Common myeloid progenitor, CD34-positive (primary cell): Measurements from ENCODE around the gene SIX3.

ENCODE experiments used
- CTCF ChIA-PET: fragments of 350-600 bp; sonication (Branson Sonifier 250); formaldehyde crosslinking; loops from one replicate; lab custom pipeline; 2021; ENCODE audit warnings: antibody characterized with exemption; lab: Charles Lee
- POLR2A ChIA-PET: fragments of 350-600 bp; sonication (Branson Sonifier 250); formaldehyde crosslinking; loops from one replicate; lab custom pipeline; 2021; ENCODE audit warnings: antibody characterized with exemption; lab: Charles Lee
- DNase-seq, 3 donors: peaks; one replicate each; pipeline versions ENCODE4 v3.0.0 to v3.0.0-alpha.2; 2013
- H3K27ac ChIP-seq, 2 experiments: 1 replicate in 1 of 2; 2 replicates in 1 of 2; pipeline ENCODE4 v1.7.0; 2013; ENCODE audit warnings: inconsistent platforms in 2 of 2, low read length in 2 of 2, mild to moderate bottlenecking in 2 of 2, low read depth in 1 of 2, moderate library complexity in 1 of 2; ENCODE audit not compliant: severe bottlenecking in 2 of 2, insufficient read depth in 1 of 2, poor library complexity in 1 of 2
- H3K27me3 ChIP-seq, 5 experiments: replicated peaks in 2 of 5; 1 replicate in 3 of 5; 2 replicates in 2 of 5; pipeline versions ENCODE4 v1.6.1 to v1.7.0; 2013; ENCODE audit warnings: low read length in 4 of 5, mild to moderate bottlenecking in 2 of 5, moderate library complexity in 2 of 5, inconsistent platforms in 1 of 5; ENCODE audit not compliant: insufficient read depth in 5 of 5, control insufficient read depth in 4 of 5
- H3K36me3 ChIP-seq, 4 experiments: 1 replicate in 2 of 4; 2 replicates in 2 of 4; pipeline versions ENCODE4 v1.6.1 to v1.7.0; 2013; ENCODE audit warnings: low read length in 3 of 4, control low read depth in 1 of 4, mild to moderate bottlenecking in 1 of 4; ENCODE audit not compliant: control insufficient read depth in 4 of 4, insufficient read depth in 4 of 4
- H3K4me1 ChIP-seq, 4 experiments: 1 replicate in 3 of 4; 2 replicates in 1 of 4; pipeline versions ENCODE4 v1.6.1 to v1.7.1; 2013; ENCODE audit warnings: low read length in 3 of 4, mild to moderate bottlenecking in 3 of 4, control low read depth in 1 of 4, inconsistent platforms in 1 of 4, moderate library complexity in 1 of 4; ENCODE audit not compliant: control insufficient read depth in 4 of 4, insufficient read depth in 4 of 4; ENCODE audit errors: control extremely low read depth in 1 of 4
- H3K4me3 ChIP-seq, 7 experiments: 1 replicate in 4 of 7; 2 replicates in 3 of 7; pipeline versions ENCODE4 v1.5.1 to v1.7.0; 2013; ENCODE audit warnings: mild to moderate bottlenecking in 7 of 7, low read length in 6 of 7, moderate library complexity in 6 of 7, inconsistent platforms in 2 of 7, low read depth in 2 of 7, control low read depth in 1 of 7; ENCODE audit not compliant: insufficient read depth in 4 of 7, control insufficient read depth in 1 of 7; ENCODE audit errors: extremely low read depth in 1 of 7
- H3K9me3 ChIP-seq, 5 experiments: 1 replicate in 4 of 5; 2 replicates in 1 of 5; pipeline versions ENCODE4 v1.6.1 to v1.7.1; 2013; ENCODE audit warnings: low read length in 4 of 5, mild to moderate bottlenecking in 2 of 5, inconsistent platforms in 1 of 5, low read depth in 1 of 5, moderate library complexity in 1 of 5; ENCODE audit not compliant: control insufficient read depth in 4 of 5, insufficient read depth in 2 of 5; ENCODE audit errors: control extremely low read depth in 1 of 5
- WGBS: methylation state at CpG from one replicate; pipeline ENCODE4 v1.1.5; 2013; ENCODE audit not compliant: insufficient coverage; 5-methylcytosine and 5-hydroxymethylcytosine counted together

SIX3 gene

GRCh38 chr2:44956843-44957242 lies 15.3 kb downstream of the SIX3 start:
- Histone ChIP-seq H3K36me3 (no peaks in the 10 kb centered on the region), H3K27me3 (peaks cover 6 to 79% (median 41%) of the 10 kb centered on the region in 5 experiments), H3K9me3 (no peaks in the 10 kb centered on the region), H3K4me1 (peaks cover 0 to 34% (median 24%) of the 10 kb centered on the region in 4 experiments), H3K27ac (no peak overlapping the region), H3K4me3 (no peak overlapping the region)
- DNase-seq = no peak
- ChIA-PET CTCF (interaction anchor here (0.6 to 3.8 kb wide), 11 partner anchors 8 to 611 kb away, joined by 3 to 17 read pairs (median 7); no protein-coding TSS in a partner anchor), POLR2A (no interaction called here)
- 100% methylated on average over 1 of the region's 1 CpG for WGBS

DNA sequence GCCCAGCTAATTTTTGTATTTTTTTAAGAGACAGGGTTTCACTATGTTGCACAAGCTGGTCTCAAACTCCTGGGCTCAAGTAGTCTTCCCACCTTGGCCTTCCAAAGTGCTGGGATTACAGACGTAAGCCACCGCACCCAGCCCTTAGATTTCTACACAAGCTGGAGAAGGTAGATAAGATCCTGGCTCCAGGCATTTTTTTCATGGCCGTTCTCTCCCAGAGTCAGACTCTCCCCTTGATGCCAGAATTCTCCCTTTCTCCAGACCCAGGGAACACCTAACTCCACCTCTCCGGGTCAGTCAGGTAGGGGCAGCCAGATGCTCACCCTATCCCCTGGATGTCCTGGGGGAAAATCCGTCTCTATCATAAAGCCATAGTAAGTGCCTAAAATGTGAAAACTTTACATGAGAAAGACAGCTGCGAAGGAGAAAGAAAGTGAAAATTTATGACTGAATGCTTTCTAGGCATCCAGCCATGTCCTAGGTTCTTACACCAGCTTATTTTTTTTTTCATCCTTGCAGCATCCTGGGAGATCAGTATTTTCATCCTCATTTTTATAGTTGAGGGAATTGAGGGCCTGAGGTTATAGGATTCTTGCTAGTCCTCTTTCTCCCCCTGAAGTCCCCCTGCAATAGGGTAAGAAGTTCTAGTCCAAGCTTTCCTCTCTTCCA lies 16.3 kb downstream of the SIX3 start:
- Histone ChIP-seq H3K4me3 (no peak overlapping the region), H3K36me3 (no peaks in the 10 kb centered on the region), H3K9me3 (no peaks in the 10 kb centered on the region), H3K27ac (no peak overlapping the region), H3K4me1 (peaks cover 0 to 25% (median 16%) of the 10 kb centered on the region in 4 experiments), H3K27me3 (peaks cover 6 to 77% (median 40%) of the 10 kb centered on the region in 5 experiments)
- ChIA-PET POLR2A (interaction anchor here (0.6 kb wide), 1 partner anchor 1368 kb away, joined by 3 read pairs; no protein-coding TSS in a partner anchor), CTCF (interaction anchor here (0.9 to 3.8 kb wide), 9 partner anchors 13 to 622 kb away, joined by 3 to 17 read pairs (median 5); no protein-coding TSS in a partner anchor)
- 79% methylated on average over 5 of the region's 6 CpGs for WGBS
- DNase-seq = no peak

DNA sequence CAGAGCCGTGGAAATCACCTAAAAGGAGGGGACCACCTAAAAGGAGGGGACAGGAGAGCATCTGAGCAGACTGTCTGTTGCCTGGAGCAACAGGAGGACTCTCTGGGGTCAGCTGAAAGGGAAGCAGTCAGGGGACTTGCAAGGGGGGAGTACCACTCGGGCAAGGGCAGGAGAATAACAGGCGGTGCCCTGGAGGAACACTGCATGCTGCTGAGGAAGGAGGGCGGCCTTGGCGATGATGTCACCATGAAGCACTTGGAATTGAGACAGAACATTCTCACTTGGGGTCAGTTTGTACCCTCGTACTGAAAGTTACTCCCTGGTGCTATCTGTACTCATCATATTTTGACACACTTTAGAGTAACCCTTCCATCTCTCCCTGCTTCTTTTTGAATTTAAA lies 18.4 kb downstream of the SIX3 start:
- ChIA-PET POLR2A (no interaction called here), CTCF (no interaction called here)
- H3K27ac ChIP-seq = no peak overlapping the region
- DNase-seq = no peak
- no peaks in the 10 kb centered on the region for H3K36me3 ChIP-seq
- WGBS = 92% methylated on average over 6 of the region's 6 CpGs
- peaks cover 2 to 72% (median 26%) of the 10 kb centered on the region in 5 experiments for H3K27me3 ChIP-seq
- H3K9me3 ChIP-seq = no peaks in the 10 kb centered on the region
- peaks cover 0 to 13% (median 10%) of the 10 kb centered on the region in 4 experiments for H3K4me1 ChIP-seq
- no peak overlapping the region for H3K4me3 ChIP-seq

GRCh38 chr2:44960871-44961270 lies 19.4 kb downstream of the SIX3 start:
- WGBS = 100% methylated on average over 4 of the region's 5 CpGs
- peaks cover 0 to 3% (median under 1%) of the 10 kb centered on the region in 4 experiments for H3K4me1 ChIP-seq
- CTCF ChIA-PET = interaction anchor here (1.4 kb wide), 1 partner anchor 618 kb away, joined by 3 read pairs; no protein-coding TSS in a partner anchor
- DNase-seq = no peak
- no peak overlapping the region for H3K27ac ChIP-seq
- no peak overlapping the region for H3K4me3 ChIP-seq
- no peaks in the 10 kb centered on the region for H3K36me3 ChIP-seq
- H3K27me3 ChIP-seq = peaks cover 2 to 65% (median 24%) of the 10 kb centered on the region in 5 experiments
- H3K9me3 ChIP-seq = no peaks in the 10 kb centered on the region
- POLR2A ChIA-PET = no interaction called here

- WGBS = 100% methylated on average over 3 of the region's 5 CpGs
- no peak for DNase-seq
- H3K4me3 ChIP-seq = no peak overlapping the region
- ChIA-PET POLR2A (no interaction called here), CTCF (interaction anchor here (1.4 to 1.5 kb wide), 2 partner anchors 52 to 617 kb away, joined by 3 read pairs; no protein-coding TSS in a partner anchor)
- H3K36me3 ChIP-seq = no peaks in the 10 kb centered on the region
- no peak overlapping the region for H3K27ac ChIP-seq
- peaks cover 0 to 55% (median 18%) of the 10 kb centered on the region in 5 experiments for H3K27me3 ChIP-seq
- H3K9me3 ChIP-seq = no peaks in the 10 kb centered on the region
- H3K4me1 ChIP-seq = peaks cover 0 to 3% (median 0%) of the 10 kb centered on the region in 4 experiments
Measured at GRCh38 chr2:44962176-44962695, 20.7 kb downstream of the SIX3 start.

GRCh38 chr2:44964752-44965236 lies 23.3 kb downstream of the SIX3 start:
- POLR2A ChIA-PET = interaction anchor here (1.2 kb wide), 1 partner anchor 8 kb away, joined by 3 read pairs; no protein-coding TSS in a partner anchor
- 30% methylated on average over 14 of the region's 16 CpGs for WGBS
- peak in 2 of 3 donors; percentile 40 to 45 for DNase-seq
- Histone ChIP-seq H3K27ac (no peak overlapping the region), H3K27me3 (peaks cover 0 to 40% (median 13%) of the 10 kb centered on the region in 5 experiments), H3K36me3 (no peaks in the 10 kb centered on the region), H3K4me3 (no peak overlapping the region), H3K9me3 (no peaks in the 10 kb centered on the region), H3K4me1 (peaks cover 0 to 3% (median 0%) of the 10 kb centered on the region in 4 experiments)
- CTCF ChIA-PET = interaction anchor here (0.9 to 2.2 kb wide), 4 partner anchors 9 to 529 kb away, joined by 3 to 10 read pairs (median 4); no protein-coding TSS in a partner anchor
